BJ (cell line): Measurements from ENCODE around the gene PCDHA6. TPM values are rescaled to one million over a fixed set of nuclear protein-coding genes. Genes with fewer than 3 reads are reported as not detected.
"Not testable (repeated sequence)": the region's sequence is repeated elsewhere in the genome, so short reads cannot be mapped to it uniquely, and the experiment has no call there.

ENCODE experiments used
- CTCF ChIA-PET: fragments of 350-600 bp; formaldehyde crosslinking; extraction: SDS; loops from one replicate; lab custom pipeline; 2021; ENCODE audit warnings: antibody characterized with exemption, inconsistent platforms; lab: Yijun Ruan, JAX
- POLR2A ChIA-PET: fragments of 300-600 bp; sonication (Branson Sonifier 250); formaldehyde crosslinking; extraction: SDS; loops from one replicate; lab custom pipeline; 2021; ENCODE audit warnings: antibody characterized with exemption; lab: Charles Lee
- DNase-seq: peaks from one replicate; pipeline ENCODE4 v3.0.0-alpha.2; 2011; ENCODE audit warnings: low read depth
- H3K27me3 ChIP-seq: 2 replicates; pipeline ENCODE4 v1.6.0; 2011; ENCODE audit warnings: low read length; ENCODE audit not compliant: control insufficient read depth, insufficient read depth
- H3K36me3 ChIP-seq: 2 replicates; pipeline ENCODE4 v1.5.1; 2011; ENCODE audit warnings: low read length; ENCODE audit not compliant: control insufficient read depth, insufficient read depth
- H3K4me3 ChIP-seq: 2 replicates; pipeline ENCODE4 v1.5.1; 2011; ENCODE audit warnings: low read depth, mild to moderate bottlenecking, control low read depth, low read length
- polyA plus RNA-seq: library from polyadenylated mRNA; depleted of rRNA; stranded (reverse); fragments of >200 nt; gene quantifications from 2 replicates; pipeline ENCODE4 v1.2.3, GENCODE V29; 2011
- TF ChIP-seq, protein P1 (sequence below): IDR thresholded peaks from 2 replicates; pipeline ENCODE4 v1.5.1; 2011; ENCODE audit warnings: low read depth, mild to moderate bottlenecking, control low read depth, inconsistent platforms, low read length, moderate library complexity; ENCODE audit not compliant: insufficient read depth

Gene PCDHA6
- polyA plus RNA-seq, 1 experiment = 0.02 TPM

DNA sequence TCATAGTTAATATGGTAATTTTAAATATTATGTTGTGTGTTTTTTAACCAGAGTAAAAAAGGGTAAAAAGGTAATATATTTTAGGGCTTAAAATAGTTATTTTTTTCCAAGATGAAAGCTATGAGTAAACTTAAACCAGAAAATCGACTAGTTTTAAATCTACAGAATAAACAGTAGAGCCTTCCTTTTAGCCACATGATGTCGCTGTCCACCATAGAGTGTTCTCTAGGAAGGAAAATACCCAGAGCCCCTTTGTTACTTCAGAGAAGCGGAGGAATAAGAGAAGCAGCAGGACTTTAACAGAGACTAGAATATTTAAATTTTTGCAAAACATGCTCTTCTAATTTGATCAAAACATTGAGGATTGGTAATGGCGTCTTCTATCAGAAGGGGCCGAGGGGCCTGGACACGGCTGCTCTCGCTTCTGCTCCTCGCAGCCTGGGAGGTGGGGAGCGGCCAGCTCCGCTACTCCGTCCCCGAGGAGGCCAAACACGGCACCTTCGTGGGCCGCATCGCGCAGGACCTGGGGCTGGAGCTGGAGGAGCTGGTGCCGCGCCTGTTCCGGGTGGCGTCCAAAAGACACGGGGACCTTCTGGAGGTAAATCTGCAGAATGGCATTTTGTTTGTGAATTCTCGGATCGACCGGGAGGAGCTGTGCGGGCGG, 33.0 kb upstream of the PCDHA6 start, which contains the start of gene PCDHA2:
Gene PCDHA2 (plus strand): TSS at position 258 of the 664 bp plus-strand sequence.
- no peak for DNase-seq
- H3K27me3 ChIP-seq = no peaks in the 10 kb centered on the region
- H3K4me3 ChIP-seq = no peak within 1 kb of the TSS
- CTCF ChIA-PET = no interaction called here
- POLR2A ChIA-PET = no interaction called here
- H3K36me3 ChIP-seq = no peaks in the 10 kb centered on the region
- TF ChIP-seq, protein P1, sequence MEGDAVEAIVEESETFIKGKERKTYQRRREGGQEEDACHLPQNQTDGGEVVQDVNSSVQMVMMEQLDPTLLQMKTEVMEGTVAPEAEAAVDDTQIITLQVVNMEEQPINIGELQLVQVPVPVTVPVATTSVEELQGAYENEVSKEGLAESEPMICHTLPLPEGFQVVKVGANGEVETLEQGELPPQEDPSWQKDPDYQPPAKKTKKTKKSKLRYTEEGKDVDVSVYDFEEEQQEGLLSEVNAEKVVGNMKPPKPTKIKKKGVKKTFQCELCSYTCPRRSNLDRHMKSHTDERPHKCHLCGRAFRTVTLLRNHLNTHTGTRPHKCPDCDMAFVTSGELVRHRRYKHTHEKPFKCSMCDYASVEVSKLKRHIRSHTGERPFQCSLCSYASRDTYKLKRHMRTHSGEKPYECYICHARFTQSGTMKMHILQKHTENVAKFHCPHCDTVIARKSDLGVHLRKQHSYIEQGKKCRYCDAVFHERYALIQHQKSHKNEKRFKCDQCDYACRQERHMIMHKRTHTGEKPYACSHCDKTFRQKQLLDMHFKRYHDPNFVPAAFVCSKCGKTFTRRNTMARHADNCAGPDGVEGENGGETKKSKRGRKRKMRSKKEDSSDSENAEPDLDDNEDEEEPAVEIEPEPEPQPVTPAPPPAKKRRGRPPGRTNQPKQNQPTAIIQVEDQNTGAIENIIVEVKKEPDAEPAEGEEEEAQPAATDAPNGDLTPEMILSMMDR = no peak

DNA sequence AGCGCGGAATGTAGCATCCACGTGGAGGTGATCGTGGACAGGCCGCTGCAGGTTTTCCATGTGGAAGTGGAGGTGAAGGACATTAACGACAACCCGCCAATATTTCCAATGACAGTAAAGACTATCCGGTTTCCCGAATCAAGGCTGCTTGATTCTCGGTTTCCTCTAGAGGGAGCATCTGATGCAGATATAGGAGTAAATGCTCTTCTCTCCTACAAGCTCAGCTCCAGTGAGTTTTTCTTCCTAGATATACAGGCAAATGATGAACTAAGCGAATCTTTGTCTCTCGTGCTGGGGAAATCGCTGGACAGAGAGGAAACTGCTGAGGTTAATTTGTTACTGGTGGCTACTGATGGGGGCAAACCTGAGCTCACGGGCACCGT, 32.5 kb upstream of the PCDHA6 start:
- no peaks in the 10 kb centered on the region for H3K27me3 ChIP-seq
- no peak overlapping the region for H3K4me3 ChIP-seq
- CTCF ChIA-PET = no interaction called here
- POLR2A ChIA-PET = no interaction called here
- no peak for DNase-seq
- TF ChIP-seq, protein P1 = peak; percentile 14; the same call in 1 of the 2 replicates
- no peaks in the 10 kb centered on the region for H3K36me3 ChIP-seq

DNA sequence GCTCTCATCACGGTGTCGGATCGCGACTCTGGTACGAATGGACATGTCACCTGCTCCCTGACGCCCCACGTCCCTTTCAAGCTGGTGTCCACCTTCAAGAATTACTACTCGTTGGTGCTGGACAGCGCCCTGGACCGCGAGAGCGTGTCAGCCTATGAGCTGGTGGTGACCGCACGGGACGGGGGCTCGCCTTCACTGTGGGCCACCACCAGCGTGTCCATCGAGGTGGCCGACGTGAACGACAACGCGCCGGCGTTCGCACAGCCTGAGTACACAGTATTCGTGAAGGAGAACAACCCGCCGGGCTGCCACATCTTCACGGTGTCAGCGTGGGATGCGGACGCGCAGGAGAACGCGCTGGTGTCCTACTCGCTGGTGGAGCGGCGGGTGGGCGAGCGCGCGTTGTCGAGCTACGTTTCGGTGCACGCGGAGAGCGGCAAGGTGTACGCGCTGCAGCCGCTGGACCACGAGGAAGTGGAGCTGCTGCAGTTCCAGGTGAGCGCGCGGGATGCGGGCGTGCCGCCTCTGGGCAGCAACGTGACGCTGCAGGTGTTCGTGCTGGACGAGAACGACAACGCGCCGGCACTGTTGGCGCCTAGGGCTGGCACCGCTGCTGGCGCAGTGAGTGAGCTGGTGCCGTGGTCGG, 31.6 kb upstream of the PCDHA6 start:
- H3K4me3 ChIP-seq, H3K36me3 ChIP-seq, POLR2A ChIA-PET, H3K27me3 ChIP-seq, DNase-seq, CTCF ChIA-PET: not testable (repeated sequence)

DNA sequence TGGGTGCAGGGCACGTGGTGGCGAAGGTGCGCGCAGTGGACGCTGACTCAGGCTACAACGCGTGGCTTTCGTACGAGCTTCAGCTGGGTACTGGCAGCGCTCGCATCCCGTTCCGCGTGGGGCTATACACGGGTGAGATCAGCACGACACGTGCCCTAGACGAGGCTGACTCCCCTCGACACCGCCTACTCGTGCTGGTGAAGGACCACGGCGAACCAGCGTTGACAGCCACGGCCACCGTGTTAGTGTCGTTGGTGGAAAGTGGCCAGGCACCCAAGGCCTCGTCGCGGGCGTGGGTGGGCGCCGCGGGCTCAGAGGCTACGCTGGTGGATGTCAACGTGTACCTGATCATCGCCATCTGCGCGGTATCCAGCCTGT, 31.1 kb upstream of the PCDHA6 start:
- Histone ChIP-seq H3K36me3 (no peaks in the 10 kb centered on the region), H3K27me3 (no peaks in the 10 kb centered on the region), H3K4me3 (no peak overlapping the region)
- POLR2A ChIA-PET = no interaction called here
- CTCF ChIA-PET = no interaction called here
- DNase-seq = no peak
- TF ChIP-seq, protein P1 = no peak

DNA sequence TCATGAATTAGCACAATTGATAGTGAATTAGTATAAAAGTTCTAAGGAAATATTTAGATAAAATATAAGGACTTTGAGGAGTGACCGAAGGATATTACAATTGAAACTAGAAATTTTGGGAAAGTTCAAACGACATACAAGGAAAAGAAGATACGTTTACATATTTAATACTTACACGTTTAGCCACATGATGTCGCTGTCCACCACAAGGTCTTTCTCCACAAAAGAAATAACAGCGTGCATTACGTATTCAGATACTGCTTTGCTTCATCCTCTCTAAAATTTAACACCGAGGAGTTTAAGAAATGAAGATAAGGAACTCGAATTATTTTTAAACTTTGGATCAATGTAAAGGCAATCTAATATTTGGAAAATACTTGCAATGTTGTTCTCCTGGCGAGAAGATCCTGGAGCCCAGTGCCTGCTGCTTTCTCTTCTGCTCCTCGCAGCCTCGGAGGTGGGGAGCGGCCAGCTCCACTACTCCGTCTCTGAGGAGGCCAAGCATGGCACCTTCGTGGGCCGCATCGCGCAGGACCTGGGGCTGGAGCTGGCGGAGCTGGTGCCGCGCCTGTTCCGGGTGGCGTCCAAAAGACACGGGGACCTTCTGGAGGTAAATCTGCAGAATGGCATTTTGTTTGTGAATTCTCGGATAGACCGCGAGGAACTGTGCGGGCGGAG, 26.8 kb upstream of the PCDHA6 start, which contains the start of gene PCDHA3:
Gene PCDHA3 (plus strand): TSS at position 242 of the 678 bp plus-strand sequence.
- TF ChIP-seq, protein P1 = peak; percentile 31; the same call in 1 of the 2 replicates
- ChIA-PET POLR2A (no interaction called here), CTCF (interaction anchor here (0.7 to 1.9 kb wide), 3 partner anchors 11 to 51 kb away, joined by 3 to 4 read pairs (median 3); no protein-coding TSS in a partner anchor)
- Histone ChIP-seq H3K4me3 (peak within 1 kb of the TSS; percentile 19; the same call in 1 of the 2 replicates), H3K36me3 (no peaks in the 10 kb centered on the region), H3K27me3 (no peaks in the 10 kb centered on the region)
- DNase-seq = no peak
